ENCODE results near the gene SEMA4D.

DNA sequence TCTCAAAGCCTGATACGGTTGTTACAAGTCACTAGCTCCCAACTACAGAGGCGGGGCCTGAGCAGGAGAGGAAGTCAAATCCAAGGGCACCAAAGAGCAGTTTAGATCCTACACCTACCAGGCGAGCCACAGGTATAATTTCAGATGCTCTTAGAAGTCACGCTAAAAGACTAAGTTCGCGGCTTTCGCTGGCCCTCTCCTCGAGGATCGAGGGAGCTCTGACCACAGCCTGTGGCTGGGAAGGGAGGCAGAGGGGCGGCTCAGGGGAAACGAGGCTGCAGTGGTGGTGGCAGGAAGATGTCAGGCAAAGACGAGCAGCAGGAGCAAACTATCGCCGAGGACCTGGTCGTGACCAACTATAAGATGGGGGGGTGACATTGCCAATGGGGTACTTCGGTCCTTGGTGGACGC, 48.6 kb downstream of the SEMA4D start:
- TF ChIP-seq, protein P1, sequence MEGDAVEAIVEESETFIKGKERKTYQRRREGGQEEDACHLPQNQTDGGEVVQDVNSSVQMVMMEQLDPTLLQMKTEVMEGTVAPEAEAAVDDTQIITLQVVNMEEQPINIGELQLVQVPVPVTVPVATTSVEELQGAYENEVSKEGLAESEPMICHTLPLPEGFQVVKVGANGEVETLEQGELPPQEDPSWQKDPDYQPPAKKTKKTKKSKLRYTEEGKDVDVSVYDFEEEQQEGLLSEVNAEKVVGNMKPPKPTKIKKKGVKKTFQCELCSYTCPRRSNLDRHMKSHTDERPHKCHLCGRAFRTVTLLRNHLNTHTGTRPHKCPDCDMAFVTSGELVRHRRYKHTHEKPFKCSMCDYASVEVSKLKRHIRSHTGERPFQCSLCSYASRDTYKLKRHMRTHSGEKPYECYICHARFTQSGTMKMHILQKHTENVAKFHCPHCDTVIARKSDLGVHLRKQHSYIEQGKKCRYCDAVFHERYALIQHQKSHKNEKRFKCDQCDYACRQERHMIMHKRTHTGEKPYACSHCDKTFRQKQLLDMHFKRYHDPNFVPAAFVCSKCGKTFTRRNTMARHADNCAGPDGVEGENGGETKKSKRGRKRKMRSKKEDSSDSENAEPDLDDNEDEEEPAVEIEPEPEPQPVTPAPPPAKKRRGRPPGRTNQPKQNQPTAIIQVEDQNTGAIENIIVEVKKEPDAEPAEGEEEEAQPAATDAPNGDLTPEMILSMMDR (IDR thresholded peaks at IDR 0.05; ENCODE audit: borderline replicate concordance, extremely low read depth, low read length, poor library complexity, severe bottlenecking): no peak
- TF ChIP-seq EZH2 (IDR thresholded peaks at IDR 0.05; ENCODE audit: borderline replicate concordance, low read depth, low read length, severe bottlenecking): no peak
